HCT116 (cell line): ENCODE data around the gene GPD2. TPM values are rescaled to one million over a fixed set of nuclear protein-coding genes. Genes with fewer than 3 reads are reported as not detected.

Source experiments
- ATAC-seq: fragments of 200-7000 bp; cut with Tn5 transposase; 2 replicates; pipeline ENCODE4 v1.9.1; 2020; ENCODE audit warnings: mild to moderate bottlenecking, moderate library complexity
- BruUV-seq: library from RNA; stranded (reverse); fragments of 400-500 nt; replicated peaks from 2 replicates; lab custom pipeline; 2021; lab: Mats Ljungman, UMichigan
- CTCF ChIA-PET: fragments of 300-600 bp; sonication (Branson Sonifier 250); formaldehyde crosslinking; loops from one replicate; lab custom pipeline; 2021; ENCODE audit warnings: antibody characterized with exemption; lab: Charles Lee
- POLR2A ChIA-PET: fragments of 300-600, 350-600 bp; sonication (Branson Sonifier 250); formaldehyde crosslinking; loops from one replicate; lab custom pipeline; 2021; ENCODE audit warnings: antibody characterized with exemption; lab: Charles Lee
- RAD21 ChIA-PET, 2 experiments: fragments of 300-600 bp; sonication (Branson Sonifier 250); formaldehyde crosslinking; loops; one replicate each; lab custom pipeline; 2023; ENCODE audit warnings: low total read pairs in 2 of 2; ENCODE audit not compliant: uncharacterized antibody in 2 of 2, unreplicated experiment in 2 of 2, low non-redundant PET in 1 of 2; lab: Charles Lee
- DNase-seq: peaks from one replicate; pipeline ENCODE4 v3.0.0-alpha.2; 2010; ENCODE audit warnings: low read depth, low spot score
- H2AFZ ChIP-seq: fragments of 200-600 bp; shearing (Covaris generic), sonication (generic); 2 replicates; pipeline ENCODE4 v1.6.1; 2017; ENCODE audit warnings: low read depth, mixed run types, mixed read lengths, antibody characterized with exemption, low read length; ENCODE audit not compliant: poor library complexity, severe bottlenecking
- H3K27ac ChIP-seq: 2 replicates; pipeline ENCODE4 v1.5.1; 2012; ENCODE audit warnings: low read depth, low read length
- H3K27me3 ChIP-seq: fragments of 200-600 bp; sonication (generic); 2 replicates; pipeline ENCODE4 v1.6.1; 2016; ENCODE audit warnings: mixed run types, low read length, mixed read lengths; ENCODE audit not compliant: insufficient read depth
- H3K36me3 ChIP-seq, 2 experiments: fragments of 200-500 bp in 1 of 2; fragments of 200-600 bp in 1 of 2; sonication (Bioruptor generic) in 1 of 2; sonication (generic) in 1 of 2; 2 replicates each; pipeline versions ENCODE4 v1.5.1 to v1.6.1; 2014 to 2016; ENCODE audit warnings: low read length in 2 of 2, inconsistent platforms in 1 of 2, mixed read lengths in 1 of 2, mixed run types in 1 of 2; ENCODE audit not compliant: insufficient read depth in 2 of 2, control insufficient read depth in 1 of 2
- H3K4me1 ChIP-seq, 2 experiments: fragments of 200-600 bp in 1 of 2; sonication (generic) in 1 of 2; 2 replicates each; pipeline versions ENCODE4 v1.5.1 to v1.6.1; 2012 to 2017; ENCODE audit warnings: low read length in 2 of 2, inconsistent platforms in 1 of 2, mild to moderate bottlenecking in 1 of 2, mixed read lengths in 1 of 2, mixed run types in 1 of 2, moderate library complexity in 1 of 2; ENCODE audit not compliant: insufficient read depth in 2 of 2, control insufficient read depth in 1 of 2
- H3K4me2 ChIP-seq: fragments of 200-600 bp; sonication (generic); 2 replicates; pipeline ENCODE4 v1.6.1; 2017; ENCODE audit warnings: mixed run types, low read length, mixed read lengths
- H3K4me3 ChIP-seq, 2 experiments: fragments of 200-600 bp in 1 of 2; sonication (generic) in 1 of 2; replicated peaks in 1 of 2; 2 replicates each; pipeline ENCODE4 v1.5.1; 2011 to 2016; ENCODE audit warnings: low read length in 2 of 2, control low read depth in 1 of 2, low read depth in 1 of 2, mild to moderate bottlenecking in 1 of 2, mixed read lengths in 1 of 2, mixed run types in 1 of 2
- H3K79me2 ChIP-seq: fragments of 200-600 bp; sonication (generic); 2 replicates; pipeline ENCODE4 v1.6.1; 2017; ENCODE audit warnings: mild to moderate bottlenecking, mixed run types, low read length, moderate library complexity, mixed read lengths; ENCODE audit not compliant: insufficient read depth
- H3K9ac ChIP-seq: fragments of 200-600 bp; sonication (generic); 2 replicates; pipeline ENCODE4 v1.6.1; 2016; ENCODE audit warnings: low read length, mixed read lengths
- H3K9me2 ChIP-seq: fragments of 200-600 bp; sonication (generic), shearing (Covaris generic); 2 replicates; pipeline ENCODE4 v1.6.1; 2017; ENCODE audit warnings: mixed run types, mild to moderate bottlenecking, moderate library complexity; ENCODE audit not compliant: insufficient read depth
- H3K9me3 ChIP-seq, 2 experiments: fragments of 200-500 bp in 1 of 2; fragments of 200-600 bp in 1 of 2; sonication (Bioruptor generic) in 1 of 2; sonication (generic) in 1 of 2; 2 replicates each; pipeline ENCODE4 v1.6.1; 2014 to 2017; ENCODE audit warnings: low read length in 2 of 2, mixed read lengths in 2 of 2, inconsistent platforms in 1 of 2, low read depth in 1 of 2, mild to moderate bottlenecking in 1 of 2, mixed run types in 1 of 2, moderate library complexity in 1 of 2; ENCODE audit not compliant: control insufficient read depth in 1 of 2, insufficient read depth in 1 of 2
- H4K20me1 ChIP-seq: fragments of 200-600 bp; sonication (generic), shearing (Covaris generic); 2 replicates; pipeline ENCODE4 v1.6.1; 2017; ENCODE audit warnings: mixed run types, mild to moderate bottlenecking, moderate library complexity; ENCODE audit not compliant: insufficient read depth
- CBX3 ChIP-seq: IDR thresholded peaks from 2 replicates; pipeline ENCODE4 v1.6.1; 2012; ENCODE audit warnings: low read depth
- CTCF ChIP-seq, 3 experiments: fragments of 200-600 bp in 1 of 3; sonication (generic) in 1 of 3; IDR thresholded peaks in 2 of 3; conservative IDR thresholded peaks in 1 of 3; 2 replicates each; pipeline ENCODE4 v1.5.1; 2012 to 2017; ENCODE audit warnings: low read depth in 2 of 3, low read length in 2 of 3, antibody characterized with exemption in 1 of 3, borderline replicate concordance in 1 of 3, control low read depth in 1 of 3, mild to moderate bottlenecking in 1 of 3, mixed read lengths in 1 of 3, mixed run types in 1 of 3, moderate library complexity in 1 of 3; ENCODE audit not compliant: insufficient read depth in 1 of 3
- EGR1 ChIP-seq: IDR thresholded peaks from 2 replicates; pipeline ENCODE4 v1.6.1; 2012; ENCODE audit warnings: low read depth
- EZH2phosphoT487 ChIP-seq: fragments of 200-600 bp; IDR thresholded peaks from 2 replicates; pipeline ENCODE4 v1.6.1; 2018; ENCODE audit warnings: antibody characterized with exemption, borderline replicate concordance
- MAX ChIP-seq: IDR thresholded peaks from 2 replicates; pipeline ENCODE4 v1.6.1; 2012
- POLR2A ChIP-seq: IDR thresholded peaks from 2 replicates; pipeline ENCODE4 v1.7.0; 2011; ENCODE audit warnings: borderline replicate concordance; ENCODE audit not compliant: insufficient read depth, insufficient read length; ENCODE audit errors: extremely low read depth
- SIN3A ChIP-seq: IDR thresholded peaks from 2 replicates; pipeline ENCODE4 v1.6.1; 2012; ENCODE audit warnings: low read depth
- SRF ChIP-seq: IDR thresholded peaks from 2 replicates; pipeline ENCODE4 v1.6.1; 2012; ENCODE audit warnings: low read depth
- TCF7L2 ChIP-seq: IDR thresholded peaks from 2 replicates; pipeline ENCODE4 v1.7.0; 2011; ENCODE audit warnings: borderline replicate concordance, inconsistent platforms; ENCODE audit not compliant: insufficient read depth, insufficient read length; ENCODE audit errors: extremely low read depth
- intact Hi-C: fragments of 100-400 bp; cut with micrococcal nuclease; formaldehyde crosslinking; loops from 2 replicates; pipeline ENCODE4 v1.10.0; 2022
- total RNA-seq: library from RNA; stranded (reverse); gene quantifications from one replicate; pipeline ENCODE4 v1.2.1, GENCODE V29; 2021; ENCODE audit not compliant: unreplicated experiment

The GPD2 gene
- total RNA-seq, 1 experiment from 2014 or later, result 80.7 TPM

- TF ChIP-seq MAX (no peak), SIN3A (no peak), CBX3 (no peak), EGR1 (no peak)
These were observed 42.0 kb upstream of the GPD2 start (continued) for GRCh38 chr2:156394033-156394741.

- H3K79me2 ChIP-seq, result no peaks in the 10 kb centered on the region
- H3K9me3 ChIP-seq, result no peaks in the 10 kb centered on the region
- TF ChIP-seq CTCF (IDR thresholded peaks at IDR 0.05 in 2 of 3, conservative IDR thresholded peaks at IDR 0.05 in 1 of 3; ENCODE audit: borderline replicate concordance in 1 of 3, insufficient read depth in 1 of 3, low read depth in 2 of 3, low read length in 2 of 3) (no peak), SRF (no peak), MAX (no peak), POLR2A (no peak), EZH2phosphoT487 (no peak), TCF7L2 (no peak), SIN3A (no peak)
- H3K4me1 ChIP-seq, result peaks cover 12 to 46% of the 10 kb centered on the region in 2 experiments
- no peak overlapping the region for H3K9ac ChIP-seq
- no peaks in the 10 kb centered on the region for H3K36me3 ChIP-seq
- DNase-seq (no peak), ATAC-seq (no peak)
- no peaks in the 10 kb centered on the region for H3K27me3 ChIP-seq
- H3K27ac ChIP-seq, result no peak overlapping the region
- ChIA-PET POLR2A (interaction anchor here (1.4 kb wide), 1 partner anchor 54 kb away, joined by 3 read pairs; no protein-coding TSS in a partner anchor), RAD21 (no interaction called here), CTCF (no interaction called here)
- no TSS peak for BruUV-seq
- H4K20me1 ChIP-seq, result no peaks in the 10 kb centered on the region
- intact Hi-C loops, result no loop called here
- H3K4me2 ChIP-seq, result no peak overlapping the region
- H3K4me3 ChIP-seq, result no peak overlapping the region
- no peak overlapping the region for H2AFZ ChIP-seq
- H3K9me2 ChIP-seq, result 0 out of 2 replicates have a peak, but pooled peaks cover 2% of the 10 kb centered on the region
These were observed 40.1 kb upstream of the GPD2 start for GRCh38 chr2:156396126-156396525.
